AG10803 (cell line): Measurements from ENCODE around the gene FAM184A.

Source experiments
- DNase-seq: peaks from one replicate; pipeline ENCODE4 v3.0.0; 2010; ENCODE audit warnings: low read depth
- H3K4me3 ChIP-seq: 2 replicates; pipeline ENCODE4 v1.5.1; 2011; ENCODE audit warnings: mild to moderate bottlenecking, low read length, control low read depth
- TF ChIP-seq, protein P1 (sequence below): conservative IDR thresholded peaks from 2 replicates; pipeline ENCODE4 v1.5.1; 2011; ENCODE audit warnings: mild to moderate bottlenecking, low read length, control low read depth, inconsistent platforms

The FAM184A gene

GRCh38 chr6:119077391-119077642 lies 1.1 kb downstream of the FAM184A start:
- H3K4me3 ChIP-seq, result no peak overlapping the region
- TF ChIP-seq, protein P1, sequence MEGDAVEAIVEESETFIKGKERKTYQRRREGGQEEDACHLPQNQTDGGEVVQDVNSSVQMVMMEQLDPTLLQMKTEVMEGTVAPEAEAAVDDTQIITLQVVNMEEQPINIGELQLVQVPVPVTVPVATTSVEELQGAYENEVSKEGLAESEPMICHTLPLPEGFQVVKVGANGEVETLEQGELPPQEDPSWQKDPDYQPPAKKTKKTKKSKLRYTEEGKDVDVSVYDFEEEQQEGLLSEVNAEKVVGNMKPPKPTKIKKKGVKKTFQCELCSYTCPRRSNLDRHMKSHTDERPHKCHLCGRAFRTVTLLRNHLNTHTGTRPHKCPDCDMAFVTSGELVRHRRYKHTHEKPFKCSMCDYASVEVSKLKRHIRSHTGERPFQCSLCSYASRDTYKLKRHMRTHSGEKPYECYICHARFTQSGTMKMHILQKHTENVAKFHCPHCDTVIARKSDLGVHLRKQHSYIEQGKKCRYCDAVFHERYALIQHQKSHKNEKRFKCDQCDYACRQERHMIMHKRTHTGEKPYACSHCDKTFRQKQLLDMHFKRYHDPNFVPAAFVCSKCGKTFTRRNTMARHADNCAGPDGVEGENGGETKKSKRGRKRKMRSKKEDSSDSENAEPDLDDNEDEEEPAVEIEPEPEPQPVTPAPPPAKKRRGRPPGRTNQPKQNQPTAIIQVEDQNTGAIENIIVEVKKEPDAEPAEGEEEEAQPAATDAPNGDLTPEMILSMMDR, result no peak
- no peak for DNase-seq

- no peak overlapping the region for H3K4me3 ChIP-seq
- DNase-seq, result no peak
- TF ChIP-seq, protein P1, result no peak
Observed at GRCh38 chr6:119076576-119077390, 1.7 kb downstream of the FAM184A start.

DNA sequence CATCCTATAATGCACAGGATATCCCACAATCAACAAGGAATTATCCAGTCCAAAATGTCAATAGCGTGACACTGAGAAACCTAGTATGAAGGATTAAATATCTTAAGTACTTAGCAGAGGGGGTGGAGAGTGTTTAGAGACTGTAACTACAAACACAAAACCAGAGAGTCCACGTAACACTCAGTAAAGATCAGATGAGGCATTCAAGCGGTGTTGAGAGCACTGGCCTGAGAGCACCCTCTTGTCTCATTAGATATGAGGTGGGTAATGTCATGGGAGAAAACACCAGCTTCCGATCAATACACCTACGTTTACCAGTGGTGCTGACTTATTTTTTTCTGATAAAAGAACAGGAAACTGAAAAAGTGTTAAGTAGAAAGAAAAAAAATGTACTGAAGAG lies 2.3 kb downstream of the FAM184A start:
- H3K4me3 ChIP-seq, result no peak overlapping the region
- TF ChIP-seq, protein P1, result no peak
- no peak for DNase-seq

GRCh38 chr6:119075200-119075981 lies 3.1 kb downstream of the FAM184A start:
- TF ChIP-seq, protein P1, result no peak
- H3K4me3 ChIP-seq, result no peak overlapping the region
- DNase-seq, result no peak

- TF ChIP-seq, protein P1, result no peak
- no peak overlapping the region for H3K4me3 ChIP-seq
- DNase-seq, result no peak
Observed at GRCh38 chr6:119073307-119074051, 5.0 kb downstream of the FAM184A start.

DNA sequence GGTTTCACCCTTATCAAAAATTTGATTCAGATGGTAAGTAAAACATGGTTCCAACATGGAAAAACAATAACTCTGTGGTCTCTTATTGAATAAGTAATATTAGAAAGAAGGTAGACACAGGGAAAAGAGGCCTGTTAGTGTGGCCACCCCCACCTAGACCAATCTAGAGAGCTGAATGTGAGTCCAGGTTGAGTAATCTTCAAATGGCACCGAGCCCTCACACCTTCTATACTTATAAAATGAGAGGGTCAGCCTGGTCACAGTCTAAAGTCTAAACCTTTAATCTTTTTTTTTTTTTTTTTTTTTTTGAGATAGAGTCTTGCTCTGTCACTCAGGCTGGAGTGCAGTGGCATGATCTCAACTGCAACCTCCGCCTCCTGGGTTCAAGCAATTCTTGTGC lies 6.9 kb downstream of the FAM184A start:
- H3K4me3 ChIP-seq, result no peak overlapping the region
- DNase-seq, result no peak
- TF ChIP-seq, protein P1, result no peak

DNA sequence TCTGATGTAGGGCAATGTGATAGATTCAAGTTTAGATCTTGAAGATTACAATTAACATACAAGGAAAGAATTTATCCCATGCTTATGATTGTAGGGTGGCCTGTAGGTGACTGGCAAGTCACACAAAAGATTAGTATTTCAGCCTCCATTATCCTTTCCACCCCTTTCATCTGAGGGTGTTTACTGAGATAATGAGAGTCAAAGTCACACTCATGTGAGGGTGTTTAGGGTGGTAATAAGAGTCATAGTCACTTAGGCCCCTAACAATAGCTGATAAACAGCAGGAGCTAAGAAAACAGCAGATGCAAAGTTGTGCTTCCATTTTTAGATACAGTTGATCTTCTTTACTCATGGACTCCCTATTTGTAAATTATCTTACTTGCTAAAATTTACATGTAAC lies 11.4 kb downstream of the FAM184A start:
- TF ChIP-seq, protein P1, result no peak
- no peak for DNase-seq
- H3K4me3 ChIP-seq, result no peak overlapping the region
